ENCODE data around the gene VAPA. TPM values are rescaled to one million over a fixed set of nuclear protein-coding genes. Genes with fewer than 3 reads are reported as not detected.
A peak's percentile ranks its signal among the peaks of the same experiment; 100 is the strongest.

VAPA gene
- total and polyA plus RNA-seq, 9 of the 15 experiments (the other 6 are each of a cell fraction or from before 2014, with no cell fraction given): 219 to 902 (median 526) TPM

- peaks cover 4 to 51% of the 10 kb centered on the region in 2 experiments; a peak in 4 of 5 replicates for H3K4me1 ChIP-seq (replicated peaks in 1 of 2; ENCODE audit: control insufficient read depth in 2 of 2, insufficient read depth in 2 of 2, low read length in 2 of 2)
- DNase-seq (ENCODE audit: extremely low read depth in 1 of 4, low spot score in 3 of 4): no peak
- FAIRE-seq: no peak
- H3K27ac ChIP-seq (ENCODE audit: extremely low read depth, low read depth, low read length): peak overlapping the region; percentile 69; the same call in 2 of the 3 replicates
- H3K36me3 ChIP-seq (ENCODE audit: control insufficient read depth, insufficient read depth, low read length): peaks cover 69% of the 10 kb centered on the region
- H3K4me2 ChIP-seq (ENCODE audit: insufficient read depth, low read length): no peak overlapping the region
- no peak for ATAC-seq
- WGBS (ENCODE audit: insufficient coverage, low coverage, missing lambda C conversion rate): 38% methylated on average over 1 of the region's 1 CpG
- H2AFZ ChIP-seq (ENCODE audit: low read depth, low read length): no peak overlapping the region
- peaks cover 99% of the 10 kb centered on the region for H3K79me2 ChIP-seq (ENCODE audit: control insufficient read depth, insufficient read depth, low read length)
- in situ Hi-C loops (cut with MboI): no loop called here
- CTCF ChIA-PET (ENCODE audit: low intra/inter-chr PET ratio): no interaction called here
- no peaks in the 10 kb centered on the region; the same call in 1 of the 2 replicates for H3K9me3 ChIP-seq (replicated peaks; ENCODE audit: control insufficient read depth, insufficient read depth, low read depth, low read length)
- no TSS peak for BruUV-seq (replicated peaks)
- H3K9ac ChIP-seq (ENCODE audit: insufficient read depth in 1 of 2, low read depth in 2 of 2, low read length in 2 of 2): no peak overlapping the region
- H3K9me1 ChIP-seq (ENCODE audit: control insufficient read depth, insufficient read depth, low read length): no peaks in the 10 kb centered on the region
- intact Hi-C loops (cut with micrococcal nuclease): no loop called here
- POLR2A ChIA-PET: interaction anchor here (1.3 kb wide), 1 partner anchor 18 kb away, joined by 4 read pairs; the partner anchor contains the start of gene VAPA
- no peak overlapping the region for H3K4me3 ChIP-seq
- peaks cover 15% of the 10 kb centered on the region for H4K20me1 ChIP-seq (replicated peaks; ENCODE audit: control insufficient read depth, insufficient read depth, low read length)
- H3K27me3 ChIP-seq (ENCODE audit: control insufficient read depth in 2 of 2, insufficient read depth in 2 of 2, low read length in 2 of 2): no peaks in the 10 kb centered on the region
- TF ChIP-seq TAL1 (IDR thresholded peaks at IDR 0.05) (no peak), OTX1 (CRISPR knock-in tag; IDR thresholded peaks at IDR 0.05) (no peak), MBD1 (CRISPR knock-in tag; IDR thresholded peaks at IDR 0.05) (0 out of 2 replicates have a peak, but pooled peaks have one; percentile 4), ZNF717 (CRISPR knock-in tag; IDR thresholded peaks at IDR 0.05) (0 out of 2 replicates have a peak, but pooled peaks have one; percentile 30), MGA (IDR thresholded peaks at IDR 0.05) (0 out of 2 replicates have a peak, but pooled peaks have one; percentile 5), MEF2A (IDR thresholded peaks at IDR 0.05; ENCODE audit: control insufficient read depth, low read depth, low read length) (no peak), ZNF24 (IDR thresholded peaks at IDR 0.05) (peak; percentile 94)
- TF ChIP-seq, protein P1, sequence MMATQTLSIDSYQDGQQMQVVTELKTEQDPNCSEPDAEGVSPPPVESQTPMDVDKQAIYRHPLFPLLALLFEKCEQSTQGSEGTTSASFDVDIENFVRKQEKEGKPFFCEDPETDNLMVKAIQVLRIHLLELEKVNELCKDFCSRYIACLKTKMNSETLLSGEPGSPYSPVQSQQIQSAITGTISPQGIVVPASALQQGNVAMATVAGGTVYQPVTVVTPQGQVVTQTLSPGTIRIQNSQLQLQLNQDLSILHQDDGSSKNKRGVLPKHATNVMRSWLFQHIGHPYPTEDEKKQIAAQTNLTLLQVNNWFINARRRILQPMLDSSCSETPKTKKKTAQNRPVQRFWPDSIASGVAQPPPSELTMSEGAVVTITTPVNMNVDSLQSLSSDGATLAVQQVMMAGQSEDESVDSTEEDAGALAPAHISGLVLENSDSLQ (IDR thresholded peaks at IDR 0.05): no peak
Observed at GRCh38 chr18:9931146-9931545, 17.3 kb downstream of the VAPA start.
